ENCODE results near the gene TRIM5.

- TF ChIP-seq EZH2 (IDR thresholded peaks at IDR 0.05; ENCODE audit: borderline replicate concordance, low read depth, low read length, severe bottlenecking) = no peak
- TF ChIP-seq, protein P1, sequence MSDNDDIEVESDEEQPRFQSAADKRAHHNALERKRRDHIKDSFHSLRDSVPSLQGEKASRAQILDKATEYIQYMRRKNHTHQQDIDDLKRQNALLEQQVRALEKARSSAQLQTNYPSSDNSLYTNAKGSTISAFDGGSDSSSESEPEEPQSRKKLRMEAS (IDR thresholded peaks at IDR 0.05; ENCODE audit: insufficient read depth, insufficient read length) = no peak
- TF ChIP-seq MYC (IDR thresholded peaks at IDR 0.05; ENCODE audit: low read depth, low read length) = no peak
- TF ChIP-seq, protein P2, sequence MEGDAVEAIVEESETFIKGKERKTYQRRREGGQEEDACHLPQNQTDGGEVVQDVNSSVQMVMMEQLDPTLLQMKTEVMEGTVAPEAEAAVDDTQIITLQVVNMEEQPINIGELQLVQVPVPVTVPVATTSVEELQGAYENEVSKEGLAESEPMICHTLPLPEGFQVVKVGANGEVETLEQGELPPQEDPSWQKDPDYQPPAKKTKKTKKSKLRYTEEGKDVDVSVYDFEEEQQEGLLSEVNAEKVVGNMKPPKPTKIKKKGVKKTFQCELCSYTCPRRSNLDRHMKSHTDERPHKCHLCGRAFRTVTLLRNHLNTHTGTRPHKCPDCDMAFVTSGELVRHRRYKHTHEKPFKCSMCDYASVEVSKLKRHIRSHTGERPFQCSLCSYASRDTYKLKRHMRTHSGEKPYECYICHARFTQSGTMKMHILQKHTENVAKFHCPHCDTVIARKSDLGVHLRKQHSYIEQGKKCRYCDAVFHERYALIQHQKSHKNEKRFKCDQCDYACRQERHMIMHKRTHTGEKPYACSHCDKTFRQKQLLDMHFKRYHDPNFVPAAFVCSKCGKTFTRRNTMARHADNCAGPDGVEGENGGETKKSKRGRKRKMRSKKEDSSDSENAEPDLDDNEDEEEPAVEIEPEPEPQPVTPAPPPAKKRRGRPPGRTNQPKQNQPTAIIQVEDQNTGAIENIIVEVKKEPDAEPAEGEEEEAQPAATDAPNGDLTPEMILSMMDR (IDR thresholded peaks at IDR 0.05; ENCODE audit: extremely low read depth in 1 of 2, insufficient read depth in 1 of 2, low read depth in 1 of 2, low read length in 2 of 2) = no peak
- no peak for TF ChIP-seq POLR2AphosphoS5 (IDR thresholded peaks at IDR 0.05; ENCODE audit: insufficient read depth, low read depth, low read length)
- TF ChIP-seq POLR2A (IDR thresholded peaks at IDR 0.05; ENCODE audit: low read depth, low read length) = no peak
- TF ChIP-seq JUN (IDR thresholded peaks at IDR 0.05; ENCODE audit: borderline replicate concordance, insufficient read depth, insufficient read length, low read depth) = no peak
- no peak for TF ChIP-seq FOS (IDR thresholded peaks at IDR 0.05; ENCODE audit: borderline replicate concordance, insufficient read depth, low read length)
Observed at GRCh38 chr11:5719703-5720495, 35.0 kb upstream of the TRIM5 start.
